Activated CD4-positive, alpha-beta T cell treated with anti-CD3 and anti-CD28 coated beads for 36 hours (primary cell): ENCODE results near the gene LRRC42. TPM values are rescaled to one million over a fixed set of nuclear protein-coding genes. Genes with fewer than 3 reads are reported as not detected.
"Not testable (repeated sequence)": the region's sequence is repeated elsewhere in the genome, so short reads cannot be mapped to it uniquely, and the experiment has no call there.

Source experiments
- ATAC-seq: fragments of 200-7000 bp; cut with Tn5 transposase; one replicate; pipeline ENCODE4 v1.10.0; 2021; ENCODE audit warnings: mild to moderate bottlenecking, moderate library complexity
- CTCF ChIA-PET: fragments of 350-600 bp; sonication (Branson Sonifier 250); formaldehyde crosslinking; loops from one replicate; lab custom pipeline; 2021; ENCODE audit warnings: antibody characterized with exemption; lab: Charles Lee
- POLR2A ChIA-PET: fragments of 350-600 bp; sonication (Branson Sonifier 250); formaldehyde crosslinking; loops from one replicate; lab custom pipeline; 2021; ENCODE audit warnings: antibody characterized with exemption, inconsistent platforms; lab: Charles Lee
- DNase-seq: peaks from one replicate; pipeline ENCODE4 v3.0.0-alpha.2; 2020
- H3K27ac Mint-ChIP-seq: one replicate; pipeline ENCODE4 v1.8.0; 2021; ENCODE audit warnings: mixed read lengths
- H3K27me3 Mint-ChIP-seq: one replicate; pipeline ENCODE4 v1.8.0; 2021; ENCODE audit warnings: mixed read lengths
- H3K36me3 Mint-ChIP-seq: one replicate; pipeline ENCODE4 v1.8.0; 2021; ENCODE audit warnings: low read depth, mixed read lengths
- H3K4me1 Mint-ChIP-seq: one replicate; pipeline ENCODE4 v1.8.0; 2021; ENCODE audit warnings: mixed read lengths
- H3K4me3 Mint-ChIP-seq: one replicate; pipeline ENCODE4 v1.8.0; 2021; ENCODE audit warnings: mild to moderate bottlenecking, moderate library complexity, mixed read lengths
- H3K9me3 Mint-ChIP-seq: one replicate; pipeline ENCODE4 v1.8.0; 2021; ENCODE audit warnings: low read depth, mixed read lengths
- intact Hi-C, 2 experiments: fragments of 100-400 bp; cut with DNase I in 1 of 2; cut with micrococcal nuclease in 1 of 2; formaldehyde crosslinking; loops; one replicate each; pipeline versions ENCODE4 v1.14.2 to v1.15.1; 2022 to 2024; cut with DNase I, micrococcal nuclease
- total RNA-seq, 2 experiments: library from RNA; stranded (reverse); gene quantifications; one replicate each; pipeline ENCODE4 v1.2.3, GENCODE V29; 2021

The LRRC42 gene
- total RNA-seq, 2 experiments from 2014 or later, result 25.4 to 31.3 TPM

DNA sequence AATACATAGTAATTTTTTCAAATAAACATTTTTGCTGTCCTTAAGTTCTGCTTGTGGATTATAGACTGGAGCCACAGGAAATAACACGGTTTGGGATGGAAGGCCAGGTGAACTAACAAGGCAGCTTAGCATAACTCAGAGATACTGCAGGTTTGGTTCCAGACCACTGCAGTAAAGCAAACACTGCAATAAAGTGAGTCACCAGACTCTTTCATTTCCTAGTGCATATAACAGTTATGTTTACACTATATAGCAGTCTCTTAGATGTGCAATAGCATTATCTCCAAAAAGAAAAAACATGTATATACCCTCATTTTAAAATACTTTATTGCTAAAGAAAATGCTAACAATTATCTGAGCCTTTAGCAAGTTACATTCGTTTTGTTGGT, 22.0 kb downstream of the LRRC42 start:
- ChIA-PET POLR2A (no interaction called here), CTCF (interaction anchor here (0.6 kb wide), 1 partner anchor 51 kb away, joined by 3 read pairs; no protein-coding TSS in a partner anchor)
- H3K4me1 Mint-ChIP-seq, result peaks cover 4% of the 10 kb centered on the region
- DNase-seq (no peak), ATAC-seq (no peak)
- H3K27me3 Mint-ChIP-seq, result no peaks in the 10 kb centered on the region
- intact Hi-C loops, result no loop called here
- H3K4me3 Mint-ChIP-seq, result no peak overlapping the region
- H3K27ac Mint-ChIP-seq, result no peak overlapping the region
- peaks cover 34% of the 10 kb centered on the region for H3K36me3 Mint-ChIP-seq
- H3K9me3 Mint-ChIP-seq, result no peaks in the 10 kb centered on the region

DNA sequence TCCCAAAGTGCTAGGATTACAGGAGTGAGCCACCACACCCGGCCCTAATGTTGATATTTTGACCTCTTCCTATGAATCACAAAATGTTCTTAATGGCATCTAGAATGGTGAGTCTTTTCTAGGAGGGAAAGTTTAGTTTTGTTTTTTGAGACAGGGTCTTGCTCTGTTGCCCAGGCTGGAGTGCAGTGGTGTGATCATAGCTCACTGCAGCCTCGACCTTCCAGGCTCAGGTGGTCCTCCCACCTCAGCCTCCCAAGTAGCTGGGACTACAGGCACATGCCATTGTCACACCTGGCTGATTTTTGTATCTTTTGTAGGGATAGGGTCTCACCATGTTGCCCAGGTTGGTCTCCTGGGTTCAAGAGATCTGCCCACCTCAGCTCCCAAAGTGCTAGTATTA, 23.2 kb downstream of the LRRC42 start:
- intact Hi-C loops, H3K27me3 Mint-ChIP-seq, H3K9me3 Mint-ChIP-seq, DNase-seq, H3K27ac Mint-ChIP-seq, ATAC-seq, H3K4me3 Mint-ChIP-seq, H3K4me1 Mint-ChIP-seq, POLR2A ChIA-PET: not testable (repeated sequence)
- peaks cover 31% of the 10 kb centered on the region for H3K36me3 Mint-ChIP-seq
- CTCF ChIA-PET, result interaction anchor here (2.0 kb wide), 1 partner anchor 10 kb away, joined by 7 read pairs; no protein-coding TSS in a partner anchor

DNA sequence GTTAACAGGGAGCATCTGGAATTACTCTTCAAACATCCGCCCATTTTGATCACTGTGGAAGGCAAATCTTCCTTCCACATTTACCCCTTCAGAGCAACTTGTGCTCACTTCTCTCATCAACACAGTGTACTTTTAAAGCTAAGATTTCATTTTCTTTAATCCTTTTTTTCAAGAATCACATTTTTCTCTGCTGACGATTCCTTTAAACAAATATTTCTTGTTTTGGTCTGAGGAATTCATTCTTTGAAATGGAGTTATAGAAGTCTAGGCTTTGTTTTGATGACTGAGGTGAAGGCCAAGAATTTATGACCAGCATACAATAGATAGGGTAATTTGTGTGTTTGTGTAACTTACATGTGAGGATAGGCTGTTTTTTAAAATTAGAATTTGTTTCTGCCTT, 25.6 kb downstream of the LRRC42 start:
- Mint-ChIP-seq H3K27me3 (no peaks in the 10 kb centered on the region), H3K9me3 (no peaks in the 10 kb centered on the region), H3K4me3 (no peak overlapping the region), H3K27ac (no peak overlapping the region), H3K4me1 (peaks cover 4% of the 10 kb centered on the region), H3K36me3 (peaks cover 28% of the 10 kb centered on the region)
- ATAC-seq (no peak), DNase-seq (no peak)
- ChIA-PET CTCF (interaction anchor here (0.6 to 2.3 kb wide), 6 partner anchors 12 to 111 kb away, joined by 3 to 8 read pairs (median 4); no protein-coding TSS in a partner anchor), POLR2A (interaction anchor here (0.6 kb wide), 1 partner anchor 19 kb away, joined by 14 read pairs; no protein-coding TSS in a partner anchor)
- intact Hi-C loops, result no loop called here

DNA sequence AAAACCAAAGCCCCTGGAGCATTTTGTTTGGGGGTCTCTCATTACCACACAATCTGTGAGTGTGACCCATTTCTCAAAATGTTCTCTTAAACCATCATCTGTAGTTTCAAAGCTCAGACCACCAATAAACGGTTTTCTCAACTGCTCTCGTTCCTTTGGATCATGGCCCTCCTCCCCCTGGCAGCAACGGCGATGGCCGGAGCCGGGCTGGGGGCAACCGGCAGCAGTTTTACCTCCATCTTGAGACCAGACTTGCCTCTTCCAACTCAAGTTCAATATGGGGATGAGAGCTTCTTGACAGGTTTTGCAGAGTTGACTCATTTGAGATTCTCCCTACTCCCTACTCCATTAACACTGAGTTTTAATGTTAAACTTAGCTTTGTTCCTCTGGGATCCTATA, 29.7 kb downstream of the LRRC42 start:
- Mint-ChIP-seq H3K36me3 (peaks cover 11% of the 10 kb centered on the region), H3K4me3 (no peak overlapping the region), H3K27me3 (no peaks in the 10 kb centered on the region), H3K9me3 (no peaks in the 10 kb centered on the region), H3K4me1 (peaks cover 4% of the 10 kb centered on the region), H3K27ac (no peak overlapping the region)
- intact Hi-C loops, result no loop called here
- POLR2A ChIA-PET, result no interaction called here
- no peak for ATAC-seq
- no peak for DNase-seq
- CTCF ChIA-PET, result interaction anchor here (1.3 kb wide), 1 partner anchor 115 kb away, joined by 3 read pairs; no protein-coding TSS in a partner anchor

DNA sequence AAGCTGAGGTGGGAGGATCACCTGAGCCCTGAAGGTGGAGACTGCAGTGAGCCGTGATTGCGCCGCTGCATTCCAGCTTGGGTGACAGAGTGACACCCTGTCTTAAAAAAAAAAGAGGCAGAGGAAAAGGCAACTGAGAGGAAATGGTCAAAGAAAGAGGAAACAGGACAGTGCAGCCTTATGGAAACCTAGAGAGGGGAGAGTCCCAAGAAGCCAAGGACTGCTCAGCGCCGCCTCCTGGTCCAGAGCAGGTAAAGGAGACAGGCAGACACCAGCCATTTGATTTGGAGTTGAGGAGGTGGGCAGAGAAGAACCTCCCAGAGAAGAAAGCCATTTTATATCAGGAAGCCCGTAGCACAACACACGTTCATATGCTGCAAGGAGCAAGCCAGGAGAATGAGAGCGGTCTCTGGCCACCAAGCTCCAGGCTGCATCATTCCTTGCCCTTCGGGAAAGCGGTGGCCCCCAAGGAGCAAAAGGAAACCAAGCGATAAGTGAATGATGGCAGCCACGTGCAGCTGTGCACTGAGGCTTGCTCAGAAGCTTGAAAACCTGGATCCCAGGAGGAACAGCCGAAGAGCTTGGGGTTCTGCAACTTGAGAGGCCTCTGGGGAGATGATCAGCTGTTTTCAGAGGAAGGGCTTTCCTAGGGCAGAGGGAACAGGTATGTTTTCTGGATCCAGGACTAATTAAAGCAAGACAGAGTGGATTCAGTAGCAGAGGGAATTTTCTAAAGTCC, 33.7 kb downstream of the LRRC42 start:
- Mint-ChIP-seq H3K9me3 (no peaks in the 10 kb centered on the region), H3K36me3 (peaks cover 2% of the 10 kb centered on the region), H3K27ac (no peak overlapping the region), H3K4me3 (no peak overlapping the region), H3K27me3 (no peaks in the 10 kb centered on the region), H3K4me1 (no peaks in the 10 kb centered on the region)
- CTCF ChIA-PET, result interaction anchor here (1.1 to 1.5 kb wide), 2 partner anchors 119 to 164 kb away, joined by 3 to 6 read pairs; no protein-coding TSS in a partner anchor
- POLR2A ChIA-PET, result no interaction called here
- DNase-seq, result no peak
- intact Hi-C loops, result no loop called here
- ATAC-seq, result no peak

DNA sequence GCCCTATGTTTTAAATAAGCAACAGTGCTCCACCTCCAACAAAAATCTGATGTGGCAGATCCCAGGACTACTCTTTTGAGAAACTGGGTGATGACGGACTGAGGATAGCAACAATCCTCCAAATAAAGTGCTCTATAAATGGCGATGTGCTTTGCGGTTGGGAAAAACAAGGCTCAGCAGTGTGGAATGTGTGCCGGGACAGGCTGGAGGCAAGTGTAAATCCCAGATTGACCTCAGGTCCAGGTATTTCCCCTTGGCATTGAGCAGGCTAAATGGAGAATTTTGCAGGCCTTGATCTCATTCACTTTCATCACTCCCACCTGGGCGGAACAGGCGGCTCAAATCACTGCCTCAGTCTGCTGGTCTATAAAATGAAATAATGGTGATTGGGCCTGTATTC, 35.1 kb downstream of the LRRC42 start:
- ChIA-PET POLR2A (no interaction called here), CTCF (interaction anchor here (1.0 kb wide), 1 partner anchor 46 kb away, joined by 4 read pairs; no protein-coding TSS in a partner anchor)
- no peak overlapping the region for H3K4me3 Mint-ChIP-seq
- H3K27me3 Mint-ChIP-seq, result no peaks in the 10 kb centered on the region
- H3K27ac Mint-ChIP-seq, result no peak overlapping the region
- H3K36me3 Mint-ChIP-seq, result no peaks in the 10 kb centered on the region
- DNase-seq (no peak), ATAC-seq (no peak)
- H3K4me1 Mint-ChIP-seq, result peaks cover 8% of the 10 kb centered on the region
- H3K9me3 Mint-ChIP-seq, result no peaks in the 10 kb centered on the region
- intact Hi-C loops, result no loop called here

DNA sequence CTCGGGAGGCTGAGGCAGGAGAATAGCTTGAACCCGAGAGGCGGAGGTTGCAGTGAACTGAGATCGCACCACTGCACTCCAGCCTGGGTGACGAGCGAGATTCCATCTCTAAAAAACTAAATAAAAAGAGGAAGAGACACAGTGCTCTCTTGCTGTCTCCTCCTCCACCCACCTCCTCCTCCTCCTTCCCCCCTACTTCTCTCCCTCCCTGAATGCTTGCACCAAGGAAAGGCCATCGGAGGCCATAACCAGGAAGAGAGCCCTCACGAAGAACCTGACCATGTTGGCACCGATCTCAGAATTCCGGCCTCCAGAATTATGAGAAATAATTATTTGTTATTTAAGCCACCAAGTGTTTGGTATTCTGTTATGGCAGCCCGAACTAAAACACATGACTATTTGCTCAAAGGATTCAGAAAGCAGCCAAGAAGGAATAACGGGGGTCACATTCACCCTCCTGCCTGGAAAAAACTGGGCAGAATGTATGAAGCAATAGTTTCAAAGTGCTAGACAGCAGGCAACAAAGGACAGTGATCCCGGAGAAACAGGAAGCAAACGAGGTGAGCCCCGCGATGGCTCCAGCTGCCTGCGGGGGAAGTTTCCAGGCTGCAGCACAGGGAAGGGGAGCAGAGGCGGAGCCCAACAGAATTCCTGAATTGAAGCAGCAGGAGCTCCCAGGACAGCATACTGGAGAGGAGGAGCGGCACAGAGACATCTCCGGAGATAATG, 36.0 kb downstream of the LRRC42 start:
- no peaks in the 10 kb centered on the region for H3K36me3 Mint-ChIP-seq
- intact Hi-C loops, result no loop called here
- H3K27ac Mint-ChIP-seq, result no peak overlapping the region
- CTCF ChIA-PET, result interaction anchor here (1.0 kb wide), 1 partner anchor 45 kb away, joined by 4 read pairs; no protein-coding TSS in a partner anchor
- H3K9me3 Mint-ChIP-seq, result no peaks in the 10 kb centered on the region
- no peak overlapping the region for H3K4me3 Mint-ChIP-seq
- peaks cover 17% of the 10 kb centered on the region for H3K4me1 Mint-ChIP-seq
- DNase-seq, result no peak
- no peak for ATAC-seq
- H3K27me3 Mint-ChIP-seq, result no peaks in the 10 kb centered on the region
- POLR2A ChIA-PET, result no interaction called here

DNA sequence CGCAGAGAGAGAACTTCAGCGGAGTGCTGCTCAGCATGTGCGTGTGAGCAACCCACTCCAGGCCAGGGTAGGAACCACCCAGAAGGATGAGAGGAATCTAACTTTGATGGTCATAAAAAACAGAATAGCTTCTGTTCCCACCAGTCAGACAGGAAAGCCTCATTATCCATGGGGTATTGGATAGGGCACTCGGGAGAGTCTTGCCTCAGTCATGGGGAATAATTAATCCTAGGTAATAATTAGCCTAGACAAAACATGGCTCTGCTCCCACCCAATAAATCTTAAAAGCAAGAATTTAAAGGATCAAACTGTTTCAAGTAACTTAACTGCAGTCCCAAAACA, 36.6 kb downstream of the LRRC42 start:
- Mint-ChIP-seq H3K9me3 (no peaks in the 10 kb centered on the region), H3K27ac (no peak overlapping the region), H3K4me3 (no peak overlapping the region), H3K27me3 (no peaks in the 10 kb centered on the region), H3K4me1 (peaks cover 22% of the 10 kb centered on the region), H3K36me3 (no peaks in the 10 kb centered on the region)
- CTCF ChIA-PET, result interaction anchor here (0.8 kb wide), 1 partner anchor 16 kb away, joined by 4 read pairs; no protein-coding TSS in a partner anchor
- ATAC-seq (no peak), DNase-seq (no peak)
- POLR2A ChIA-PET, result no interaction called here
- intact Hi-C loops, result no loop called here

DNA sequence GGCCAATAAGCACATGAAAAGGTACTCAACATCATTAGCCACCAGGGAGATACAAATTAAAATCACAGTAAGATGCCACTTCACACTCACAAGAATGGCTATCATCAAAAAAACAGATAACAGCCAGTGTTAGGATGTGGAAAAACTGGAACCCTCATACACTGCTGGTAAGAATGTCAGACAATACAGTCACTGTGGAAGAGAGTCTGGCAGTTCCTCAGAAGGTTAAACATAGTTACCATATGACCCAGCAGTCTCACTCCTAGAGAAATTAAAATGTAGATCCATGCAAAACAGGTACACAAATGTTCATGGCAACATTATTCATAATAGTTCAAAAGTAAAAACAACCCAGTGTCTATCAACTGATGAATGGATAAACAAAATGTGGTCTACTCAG, 38.6 kb downstream of the LRRC42 start:
- ChIA-PET CTCF (no interaction called here), POLR2A (no interaction called here)
- DNase-seq (no peak), ATAC-seq (no peak)
- no peaks in the 10 kb centered on the region for H3K9me3 Mint-ChIP-seq
- no peaks in the 10 kb centered on the region for H3K36me3 Mint-ChIP-seq
- no peaks in the 10 kb centered on the region for H3K27me3 Mint-ChIP-seq
- H3K4me1 Mint-ChIP-seq, result peaks cover 26% of the 10 kb centered on the region
- intact Hi-C loops, result no loop called here
- H3K4me3 Mint-ChIP-seq, result no peak overlapping the region
- H3K27ac Mint-ChIP-seq, result no peak overlapping the region

DNA sequence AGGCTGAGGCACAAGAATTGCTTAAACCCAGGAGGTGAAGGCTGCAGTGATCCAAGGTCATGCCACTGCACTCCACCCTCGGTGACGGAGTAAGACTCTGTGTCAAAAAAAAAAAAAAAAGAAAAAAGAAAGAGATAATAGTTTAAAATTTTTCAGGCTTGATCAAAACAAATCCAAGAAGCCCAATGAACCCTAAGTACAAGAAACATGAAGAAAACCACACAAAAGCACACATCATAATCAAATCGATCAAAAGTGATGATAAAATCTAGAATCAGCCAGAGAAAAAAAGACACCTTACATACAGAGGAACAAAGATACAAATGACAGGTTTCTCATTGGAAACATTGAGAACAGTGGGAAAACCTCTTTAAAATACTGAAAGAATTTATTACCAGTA, 40.3 kb downstream of the LRRC42 start:
- intact Hi-C loops, result no loop called here
- DNase-seq (no peak), ATAC-seq (no peak)
- Mint-ChIP-seq H3K36me3 (no peaks in the 10 kb centered on the region), H3K27me3 (no peaks in the 10 kb centered on the region), H3K9me3 (no peaks in the 10 kb centered on the region), H3K4me1 (peaks cover 26% of the 10 kb centered on the region), H3K4me3 (no peak overlapping the region), H3K27ac (no peak overlapping the region)
- POLR2A ChIA-PET, result no interaction called here
- CTCF ChIA-PET, result no interaction called here

DNA sequence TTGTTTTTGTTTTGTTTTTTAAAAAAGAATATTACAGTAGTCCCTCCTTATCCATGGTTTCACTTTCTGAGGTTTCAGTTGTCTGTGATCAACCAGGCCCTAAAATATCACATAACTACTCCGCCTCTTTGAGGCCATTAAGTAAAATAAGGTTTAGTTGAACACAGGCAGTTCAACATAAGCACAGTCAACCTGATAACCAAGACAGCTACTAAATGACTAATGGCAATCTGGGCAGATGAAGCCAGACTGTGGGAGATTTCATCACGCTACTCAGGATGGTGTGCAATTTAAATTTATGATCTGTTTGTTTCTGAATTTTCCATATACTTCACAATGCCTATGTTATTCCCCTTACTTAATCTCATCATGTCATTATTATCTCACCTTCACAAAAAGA, 41.7 kb downstream of the LRRC42 start:
- H3K36me3 Mint-ChIP-seq, result no peaks in the 10 kb centered on the region
- CTCF ChIA-PET, result no interaction called here
- POLR2A ChIA-PET, result no interaction called here
- DNase-seq, result peak; percentile 41
- H3K9me3 Mint-ChIP-seq, result no peaks in the 10 kb centered on the region
- ATAC-seq, result peak; percentile 94
- peaks cover 26% of the 10 kb centered on the region for H3K4me1 Mint-ChIP-seq
- H3K4me3 Mint-ChIP-seq, result no peak overlapping the region
- H3K27ac Mint-ChIP-seq, result peak overlapping the region; percentile 47
- H3K27me3 Mint-ChIP-seq, result no peaks in the 10 kb centered on the region
- intact Hi-C loops, result no loop called here
